ENCODE data around the gene CACNA1D.
"Not testable (repeated sequence)": the region's sequence is repeated elsewhere in the genome, so short reads cannot be mapped to it uniquely, and the experiment has no call there.

The CACNA1D gene

DNA sequence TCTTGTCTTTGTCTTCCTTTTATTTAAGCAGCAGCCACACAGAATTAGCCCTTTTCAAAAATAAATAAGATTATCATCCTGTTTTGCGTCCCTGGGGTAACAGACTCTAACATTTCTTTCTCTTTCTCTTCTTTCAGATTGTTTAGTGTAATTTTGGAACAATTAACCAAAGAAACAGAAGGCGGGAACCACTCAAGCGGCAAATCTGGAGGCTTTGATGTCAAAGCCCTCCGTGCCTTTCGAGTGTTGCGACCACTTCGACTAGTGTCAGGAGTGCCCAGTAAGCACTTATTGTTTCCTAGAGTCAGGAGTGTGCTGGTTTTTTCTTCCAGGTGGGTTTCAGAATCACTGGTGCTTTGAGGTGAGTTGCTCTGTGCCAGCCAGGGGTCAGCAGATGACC, 165.6 kb downstream of the CACNA1D start:
- no peak for FAIRE-seq

GRCh38 chr3:53661480-53661879, 167.1 kb downstream of the CACNA1D start:
- FAIRE-seq: no peak

DNA sequence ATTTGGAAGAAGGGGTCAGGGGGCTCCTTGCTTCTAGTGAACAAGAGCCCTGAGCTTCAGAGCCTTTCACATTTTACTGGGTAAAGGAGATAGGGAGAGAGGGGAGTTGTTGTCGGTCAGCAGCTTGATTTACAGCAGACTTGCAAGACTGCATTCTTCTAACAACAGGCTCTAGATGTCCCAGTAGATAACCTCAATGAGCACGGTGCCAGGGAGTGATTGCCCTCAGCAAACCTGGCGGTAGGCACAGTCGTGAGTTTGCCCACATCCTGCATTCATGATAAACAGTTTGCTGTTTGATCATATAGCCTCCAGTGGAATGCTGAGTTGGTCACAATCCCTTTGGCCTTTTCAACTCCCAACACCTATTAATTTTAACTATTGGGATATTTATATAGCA, 170.4 kb downstream of the CACNA1D start:
- not testable (repeated sequence) for FAIRE-seq

GRCh38 chr3:53665608-53666425, 171.4 kb downstream of the CACNA1D start:
- no peak for FAIRE-seq

DNA sequence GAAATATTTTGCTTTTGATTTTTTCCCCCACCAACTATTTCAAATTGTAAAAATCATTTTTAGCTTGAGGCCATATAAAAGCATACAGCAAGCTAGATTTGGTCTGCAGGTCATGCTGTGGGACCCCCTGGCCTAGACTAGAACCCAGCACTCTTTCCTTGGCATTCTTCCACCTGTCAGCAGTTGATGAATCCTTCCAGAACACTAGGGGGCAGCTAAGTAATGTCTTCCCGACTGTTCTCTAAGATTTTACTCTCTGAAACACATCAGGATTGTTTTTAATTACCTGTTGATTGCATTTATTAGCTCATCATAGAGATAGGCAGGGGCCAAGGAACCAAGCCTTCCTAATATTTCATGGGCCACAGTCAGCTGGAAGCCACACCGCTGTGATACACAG, 174.5 kb downstream of the CACNA1D start:
- FAIRE-seq: no peak

DNA sequence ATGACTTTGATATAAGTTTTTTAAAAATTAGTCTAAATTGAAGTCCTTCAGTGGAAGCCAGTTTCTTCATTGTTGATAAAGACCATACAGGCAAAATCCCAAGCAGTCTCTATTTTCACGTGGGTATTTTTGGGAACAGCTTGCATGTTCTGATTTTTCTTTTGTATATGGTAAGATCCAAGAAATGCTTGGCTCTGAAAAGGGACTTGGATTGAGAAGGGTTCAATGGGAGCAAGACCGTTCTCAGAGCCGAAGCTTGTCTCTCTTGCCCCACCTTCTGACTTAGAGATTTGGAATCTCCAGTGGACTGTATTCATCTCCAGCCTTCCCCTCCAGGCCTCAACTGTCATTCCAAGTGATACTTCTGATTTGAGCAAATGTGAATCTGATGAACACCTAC, 176.3 kb downstream of the CACNA1D start:
- no peak for FAIRE-seq

- FAIRE-seq: no peak
Measured at GRCh38 chr3:53671192-53671960, 177.0 kb downstream of the CACNA1D start.

DNA sequence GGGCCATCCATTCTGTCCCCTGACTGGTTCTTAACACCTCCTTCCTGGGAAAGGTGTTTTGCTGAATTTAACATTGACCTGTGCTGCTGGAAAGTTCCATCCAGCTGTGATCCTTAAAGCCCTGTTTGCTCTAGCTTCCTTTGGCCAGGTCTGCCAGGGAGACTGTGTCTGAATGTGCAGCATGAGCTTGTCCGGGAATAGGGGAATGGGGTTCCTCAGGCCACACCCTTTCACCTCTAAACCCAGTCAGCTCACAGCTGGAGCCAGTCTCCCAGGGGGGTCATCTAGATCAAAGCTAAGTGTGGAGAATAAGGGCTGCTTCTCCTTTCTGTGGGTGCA, 177.5 kb downstream of the CACNA1D start:
- FAIRE-seq: no peak

DNA sequence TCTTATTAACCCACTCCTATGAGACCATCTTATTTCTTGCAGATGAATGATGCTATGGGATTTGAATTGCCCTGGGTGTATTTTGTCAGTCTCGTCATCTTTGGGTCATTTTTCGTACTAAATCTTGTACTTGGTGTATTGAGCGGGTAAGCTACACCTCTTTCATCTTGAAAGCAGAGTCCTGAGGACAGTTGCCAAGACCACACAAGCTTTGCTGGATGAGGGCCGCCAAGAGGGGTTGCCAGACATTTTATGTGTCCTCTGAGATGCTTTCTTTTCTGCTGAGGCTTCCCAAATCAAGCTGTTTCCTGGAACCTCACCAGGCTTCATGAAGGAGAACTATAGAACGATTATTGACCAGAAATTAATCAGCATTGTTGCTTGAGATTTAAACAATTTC, 178.6 kb downstream of the CACNA1D start:
- FAIRE-seq: no peak

DNA sequence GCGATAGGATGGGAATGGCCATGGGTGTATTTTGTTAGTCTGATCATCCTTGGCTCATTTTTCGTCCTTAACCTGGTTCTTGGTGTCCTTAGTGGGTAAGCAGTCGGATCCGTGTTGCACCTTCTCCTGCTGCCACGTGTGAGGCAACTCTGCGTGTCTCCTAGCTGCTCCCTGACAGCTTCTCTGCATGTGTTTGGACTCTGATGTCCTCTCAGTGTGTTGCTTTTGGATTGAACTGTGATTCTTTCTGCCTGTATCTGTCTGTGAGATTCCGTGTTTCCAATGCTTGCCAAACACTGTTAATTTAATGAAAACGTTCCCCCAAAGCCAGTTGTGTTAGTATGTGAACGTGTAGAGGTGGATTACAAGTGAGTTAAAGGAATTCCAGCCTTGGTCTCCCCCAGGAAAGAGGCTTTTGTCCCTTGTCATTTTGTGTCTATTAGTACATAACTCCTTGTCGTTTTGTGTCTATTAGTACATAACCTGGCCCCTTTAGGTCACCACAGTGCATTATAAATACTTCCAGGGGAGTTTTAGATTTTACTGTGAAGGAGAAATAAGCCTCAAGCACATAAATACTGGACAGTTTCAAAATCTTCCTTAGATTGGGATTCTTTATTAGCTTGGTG, 179.4 kb downstream of the CACNA1D start:
- FAIRE-seq: no peak

DNA sequence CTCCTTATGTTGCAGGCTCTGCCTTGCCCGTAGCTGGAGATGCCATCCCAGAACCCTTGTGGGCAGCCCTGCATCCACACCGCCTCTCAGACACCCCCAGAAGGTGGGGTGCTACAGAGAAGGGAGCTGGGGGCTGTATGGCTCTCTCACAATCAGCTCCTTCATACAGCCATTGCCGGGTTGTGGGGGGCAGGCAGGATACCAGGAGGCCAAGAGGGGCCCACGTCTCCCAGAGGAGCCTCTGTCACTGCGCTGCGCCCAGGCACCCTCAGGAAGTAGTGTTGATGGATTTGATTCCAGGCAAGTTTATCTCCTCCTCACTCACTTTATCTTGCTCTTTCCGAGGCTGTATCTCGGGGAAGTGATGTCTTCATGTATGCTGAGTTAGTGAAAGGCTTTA, 180.2 kb downstream of the CACNA1D start:
- no peak for FAIRE-seq

GRCh38 chr3:53675022-53675697, 180.7 kb downstream of the CACNA1D start:
- no peak for FAIRE-seq

- no peak for FAIRE-seq
Measured at GRCh38 chr3:53675942-53676341, 181.5 kb downstream of the CACNA1D start.

- FAIRE-seq: no peak
Measured at GRCh38 chr3:53677413-53677812, 183.0 kb downstream of the CACNA1D start.

GRCh38 chr3:53680028-53680427, 185.6 kb downstream of the CACNA1D start:
- FAIRE-seq: no peak

DNA sequence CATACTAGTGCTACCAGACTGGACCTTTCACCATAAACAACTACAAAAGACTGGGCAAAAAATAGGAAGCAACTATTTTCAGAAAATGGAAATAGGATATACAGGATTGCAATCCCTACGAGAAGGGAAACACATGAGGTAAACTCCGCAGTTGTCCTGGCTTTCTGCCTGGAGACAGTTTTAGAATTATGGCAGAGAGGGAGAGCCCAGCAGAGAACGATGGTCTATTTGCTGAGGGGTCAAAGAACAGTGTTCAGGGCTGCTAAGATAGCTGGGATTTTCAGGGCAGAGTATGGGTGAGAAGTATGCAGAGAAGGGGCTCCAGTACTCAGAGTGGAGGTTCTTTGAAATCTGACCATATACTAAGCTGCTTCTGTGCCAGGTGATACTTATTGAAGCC, 188.4 kb downstream of the CACNA1D start:
- no peak for FAIRE-seq

DNA sequence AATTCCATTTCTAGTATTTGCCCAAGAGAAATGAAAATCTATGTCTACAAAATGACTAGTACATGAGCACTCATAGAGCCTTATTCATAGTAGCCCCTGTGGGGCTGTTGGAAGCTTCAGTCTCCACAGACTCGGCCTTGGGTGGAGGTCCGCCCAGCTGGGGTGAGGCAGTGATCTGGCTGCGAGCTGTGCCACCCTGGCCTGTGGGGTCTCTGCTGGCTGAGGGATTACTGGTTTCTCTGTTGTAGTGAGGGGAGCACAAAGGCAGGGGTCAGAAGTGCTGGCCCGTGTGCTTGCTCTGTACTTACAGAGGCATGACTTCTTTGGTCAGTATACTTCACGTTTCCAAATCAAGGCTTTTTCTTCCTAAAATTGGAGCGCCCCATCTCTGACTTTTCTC, 193.7 kb downstream of the CACNA1D start:
- FAIRE-seq: no peak

GRCh38 chr3:53688989-53689388, 194.6 kb downstream of the CACNA1D start:
- FAIRE-seq: no peak

DNA sequence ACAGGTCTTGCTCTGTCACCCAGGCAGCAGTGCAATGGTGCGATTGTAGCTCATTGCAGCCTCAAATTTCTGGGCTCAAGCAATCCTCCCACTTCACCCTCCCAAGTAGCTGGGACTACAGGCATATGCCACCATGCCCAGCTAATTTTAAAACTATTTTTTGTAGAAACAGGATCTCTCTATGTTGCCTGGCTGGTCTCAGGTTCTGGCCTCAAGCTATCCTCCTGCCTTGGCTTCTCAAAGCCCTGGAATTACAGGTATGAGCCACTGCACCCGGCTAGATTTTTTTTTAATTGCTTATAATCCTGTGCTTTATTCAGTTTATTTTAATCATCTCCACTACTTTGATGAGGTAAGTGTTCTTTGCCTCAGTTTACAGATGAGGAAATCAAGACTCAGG, 195.3 kb downstream of the CACNA1D start:
- no peak for FAIRE-seq

DNA sequence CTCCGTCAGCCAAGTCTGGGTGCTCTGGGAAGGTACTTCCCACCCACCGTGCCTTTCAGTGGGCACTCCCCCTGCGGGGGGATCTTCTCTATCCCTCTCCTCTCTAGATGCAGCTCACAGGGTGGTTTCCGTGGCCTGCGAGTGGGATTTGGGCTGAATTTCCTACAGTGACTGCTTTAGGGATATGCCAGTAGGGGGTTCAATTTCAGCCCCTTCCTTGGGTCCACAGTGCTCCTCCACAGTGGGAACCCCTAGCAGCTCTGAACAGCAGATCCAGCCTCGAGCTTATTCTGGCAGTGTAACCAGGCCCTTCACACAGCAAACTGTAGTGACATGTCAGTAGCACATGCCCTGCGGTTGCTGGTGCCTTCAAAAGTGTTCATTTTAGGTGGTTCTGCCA, 196.1 kb downstream of the CACNA1D start:
- no peak for FAIRE-seq

DNA sequence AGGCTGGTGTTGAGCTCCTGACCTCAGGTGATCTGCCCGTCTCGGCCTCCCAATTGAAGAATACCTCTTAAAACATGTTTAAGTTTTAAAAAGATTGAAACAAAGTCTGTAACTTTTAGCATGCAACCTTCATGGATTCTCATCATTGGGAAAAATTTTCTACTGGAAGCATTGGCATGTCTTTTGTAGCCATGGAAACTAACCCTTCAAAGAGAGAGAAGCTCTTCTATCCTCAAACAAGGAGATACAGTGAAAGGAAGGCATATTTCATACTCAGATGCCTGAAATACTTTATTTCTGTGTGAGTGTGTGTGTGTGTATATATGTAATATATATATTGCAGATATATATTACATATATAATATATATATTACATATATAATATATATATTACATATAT, 196.9 kb downstream of the CACNA1D start:
- peak; percentile 99 for FAIRE-seq

- no peak for FAIRE-seq
Measured at GRCh38 chr3:53691885-53692284, 197.5 kb downstream of the CACNA1D start.

DNA sequence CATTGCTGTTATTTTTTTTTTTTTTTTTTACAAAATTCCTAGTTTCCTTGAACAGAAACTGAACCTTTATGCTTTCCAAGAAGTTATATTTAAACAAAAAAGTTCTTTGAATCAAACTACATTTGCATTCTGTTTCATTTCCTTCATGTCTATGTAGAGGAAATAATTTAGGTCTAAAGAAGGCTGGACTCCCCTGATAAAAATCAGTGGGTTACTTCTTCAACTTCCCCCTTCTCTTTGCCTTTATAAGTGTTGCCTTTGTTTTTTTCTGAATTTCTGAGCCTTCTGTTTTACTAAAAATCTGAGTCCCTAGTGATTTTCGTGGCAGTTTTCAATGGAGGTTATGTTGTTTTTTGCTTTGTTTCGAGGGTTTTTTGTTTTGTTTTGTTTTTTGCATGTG, 199.0 kb downstream of the CACNA1D start:
- FAIRE-seq: no peak
